Measurements from ENCODE around the gene CLSTN1. TPM values are rescaled to one million over a fixed set of nuclear protein-coding genes. Genes with fewer than 3 reads are reported as not detected.

Gene CLSTN1
- total RNA-seq, 1 experiment from 2014 or later: 143 TPM

DNA sequence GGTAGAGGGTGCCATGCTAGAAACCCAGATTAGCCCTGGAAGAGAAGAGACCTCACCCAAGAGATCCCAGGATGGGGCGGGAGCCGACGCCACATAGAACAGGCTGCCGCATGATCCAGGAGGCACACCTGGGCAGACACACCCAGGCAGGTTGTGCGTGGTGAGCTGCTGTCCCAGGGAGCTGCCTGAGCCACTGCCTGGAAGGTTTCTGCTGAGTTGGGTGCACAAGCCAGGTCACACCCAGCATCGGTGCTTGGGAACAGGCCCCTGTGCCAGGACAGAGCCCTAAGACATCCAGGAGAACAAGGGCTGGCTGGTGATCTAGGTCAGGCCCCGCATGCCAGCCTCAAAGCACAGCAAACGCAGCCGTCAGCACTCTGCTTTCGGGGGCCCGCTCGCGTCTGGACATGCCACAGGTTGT is 46.1 kb upstream of the CLSTN1 start:
- DNase-seq (ENCODE audit: low read depth, low spot score): no peak
- no peak for ATAC-seq
- no peaks in the 10 kb centered on the region for H3K9me3 ChIP-seq (ENCODE audit: control insufficient read depth, insufficient read depth, low read depth, low read length)
- intact Hi-C loops (cut with micrococcal nuclease; ENCODE audit: unreplicated experiment) (loop anchor here (5.0 kb wide), 1 partner anchor 243 kb away; no protein-coding TSS in a partner anchor), in situ Hi-C loops (cut with HindIII; ENCODE audit: low pct_unique_long_range_greater_than_20kb, low sequenced_read_pairs) (no loop called here)
- no peak for TF ChIP-seq TCF7L2 (IDR thresholded peaks at IDR 0.05; ENCODE audit: low read depth, low read length)
- TF ChIP-seq POLR2AphosphoS5 (IDR thresholded peaks at IDR 0.05; ENCODE audit: low read depth, low read length): no peak
- TF ChIP-seq, protein P1, sequence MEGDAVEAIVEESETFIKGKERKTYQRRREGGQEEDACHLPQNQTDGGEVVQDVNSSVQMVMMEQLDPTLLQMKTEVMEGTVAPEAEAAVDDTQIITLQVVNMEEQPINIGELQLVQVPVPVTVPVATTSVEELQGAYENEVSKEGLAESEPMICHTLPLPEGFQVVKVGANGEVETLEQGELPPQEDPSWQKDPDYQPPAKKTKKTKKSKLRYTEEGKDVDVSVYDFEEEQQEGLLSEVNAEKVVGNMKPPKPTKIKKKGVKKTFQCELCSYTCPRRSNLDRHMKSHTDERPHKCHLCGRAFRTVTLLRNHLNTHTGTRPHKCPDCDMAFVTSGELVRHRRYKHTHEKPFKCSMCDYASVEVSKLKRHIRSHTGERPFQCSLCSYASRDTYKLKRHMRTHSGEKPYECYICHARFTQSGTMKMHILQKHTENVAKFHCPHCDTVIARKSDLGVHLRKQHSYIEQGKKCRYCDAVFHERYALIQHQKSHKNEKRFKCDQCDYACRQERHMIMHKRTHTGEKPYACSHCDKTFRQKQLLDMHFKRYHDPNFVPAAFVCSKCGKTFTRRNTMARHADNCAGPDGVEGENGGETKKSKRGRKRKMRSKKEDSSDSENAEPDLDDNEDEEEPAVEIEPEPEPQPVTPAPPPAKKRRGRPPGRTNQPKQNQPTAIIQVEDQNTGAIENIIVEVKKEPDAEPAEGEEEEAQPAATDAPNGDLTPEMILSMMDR (IDR thresholded peaks at IDR 0.05): no peak
- TF ChIP-seq, protein P2, sequence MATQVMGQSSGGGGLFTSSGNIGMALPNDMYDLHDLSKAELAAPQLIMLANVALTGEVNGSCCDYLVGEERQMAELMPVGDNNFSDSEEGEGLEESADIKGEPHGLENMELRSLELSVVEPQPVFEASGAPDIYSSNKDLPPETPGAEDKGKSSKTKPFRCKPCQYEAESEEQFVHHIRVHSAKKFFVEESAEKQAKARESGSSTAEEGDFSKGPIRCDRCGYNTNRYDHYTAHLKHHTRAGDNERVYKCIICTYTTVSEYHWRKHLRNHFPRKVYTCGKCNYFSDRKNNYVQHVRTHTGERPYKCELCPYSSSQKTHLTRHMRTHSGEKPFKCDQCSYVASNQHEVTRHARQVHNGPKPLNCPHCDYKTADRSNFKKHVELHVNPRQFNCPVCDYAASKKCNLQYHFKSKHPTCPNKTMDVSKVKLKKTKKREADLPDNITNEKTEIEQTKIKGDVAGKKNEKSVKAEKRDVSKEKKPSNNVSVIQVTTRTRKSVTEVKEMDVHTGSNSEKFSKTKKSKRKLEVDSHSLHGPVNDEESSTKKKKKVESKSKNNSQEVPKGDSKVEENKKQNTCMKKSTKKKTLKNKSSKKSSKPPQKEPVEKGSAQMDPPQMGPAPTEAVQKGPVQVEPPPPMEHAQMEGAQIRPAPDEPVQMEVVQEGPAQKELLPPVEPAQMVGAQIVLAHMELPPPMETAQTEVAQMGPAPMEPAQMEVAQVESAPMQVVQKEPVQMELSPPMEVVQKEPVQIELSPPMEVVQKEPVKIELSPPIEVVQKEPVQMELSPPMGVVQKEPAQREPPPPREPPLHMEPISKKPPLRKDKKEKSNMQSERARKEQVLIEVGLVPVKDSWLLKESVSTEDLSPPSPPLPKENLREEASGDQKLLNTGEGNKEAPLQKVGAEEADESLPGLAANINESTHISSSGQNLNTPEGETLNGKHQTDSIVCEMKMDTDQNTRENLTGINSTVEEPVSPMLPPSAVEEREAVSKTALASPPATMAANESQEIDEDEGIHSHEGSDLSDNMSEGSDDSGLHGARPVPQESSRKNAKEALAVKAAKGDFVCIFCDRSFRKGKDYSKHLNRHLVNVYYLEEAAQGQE (IDR thresholded peaks at IDR 0.05; ENCODE audit: insufficient read depth in 1 of 2, low read depth in 2 of 2, low read length in 1 of 2): no peak
- no peak for TF ChIP-seq SIN3A (IDR thresholded peaks at IDR 0.05; ENCODE audit: borderline replicate concordance, insufficient read depth, low read depth, low read length)
- no peaks in the 10 kb centered on the region for H3K4me1 ChIP-seq (ENCODE audit: control insufficient read depth, insufficient read depth, low read length)
- no peaks in the 10 kb centered on the region for H3K36me3 ChIP-seq (ENCODE audit: control insufficient read depth, insufficient read depth, low read length)
- H3K27me3 ChIP-seq (ENCODE audit: control insufficient read depth, insufficient read depth, low read length): no peaks in the 10 kb centered on the region
- H3K4me3 ChIP-seq (ENCODE audit: low read depth in 2 of 2, low read length in 2 of 2): no peak overlapping the region
- H3K27ac ChIP-seq (ENCODE audit: low read length): no peak overlapping the region
- ChIA-PET POLR2A (no interaction called here), CTCF (interaction anchor here (0.5 to 2.0 kb wide), 2 partner anchors 85 to 195 kb away, joined by 9 to 17 read pairs; no protein-coding TSS in a partner anchor)
- BruUV-seq (replicated peaks): no TSS peak

DNA sequence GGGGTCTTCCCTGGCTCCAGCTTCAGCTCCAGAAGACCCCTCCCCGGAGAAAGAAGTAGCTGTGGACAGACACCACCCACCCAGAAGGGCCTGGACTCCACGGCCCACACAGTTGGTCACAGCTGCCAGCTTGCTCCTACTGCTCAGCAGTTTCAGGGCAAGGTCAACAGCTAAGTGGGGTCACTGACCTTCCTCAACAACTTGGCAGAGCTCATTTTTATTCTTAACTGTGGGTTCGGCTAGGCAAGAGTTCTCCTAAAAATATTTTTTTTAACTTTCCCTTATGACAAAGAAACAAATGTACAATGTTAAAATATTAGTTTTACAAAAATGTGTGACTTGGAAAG is 44.5 kb upstream of the CLSTN1 start:
- in situ Hi-C loops (cut with HindIII; ENCODE audit: low pct_unique_long_range_greater_than_20kb, low sequenced_read_pairs) (no loop called here), intact Hi-C loops (cut with micrococcal nuclease; ENCODE audit: unreplicated experiment) (loop anchor here (5.0 kb wide), 1 partner anchor 241 kb away; no protein-coding TSS in a partner anchor)
- ChIA-PET CTCF (interaction anchor here (0.5 to 2.0 kb wide), 5 partner anchors 9 to 117 kb away, joined by 3 to 17 read pairs (median 7); no protein-coding TSS in a partner anchor), POLR2A (interaction anchor here (0.6 kb wide), 1 partner anchor 141 kb away, joined by 3 read pairs; no protein-coding TSS in a partner anchor)
- DNase-seq (ENCODE audit: low read depth, low spot score) (no peak), ATAC-seq (no peak)
- no TSS peak for BruUV-seq (replicated peaks)
- TF ChIP-seq, protein P2 (IDR thresholded peaks at IDR 0.05; ENCODE audit: insufficient read depth in 1 of 2, low read depth in 2 of 2, low read length in 1 of 2): no peak
- TF ChIP-seq, protein P1 (IDR thresholded peaks at IDR 0.05): no peak
- no peak for TF ChIP-seq SIN3A (IDR thresholded peaks at IDR 0.05; ENCODE audit: borderline replicate concordance, insufficient read depth, low read depth, low read length)
- TF ChIP-seq TCF7L2 (IDR thresholded peaks at IDR 0.05; ENCODE audit: low read depth, low read length): no peak
- TF ChIP-seq POLR2AphosphoS5 (IDR thresholded peaks at IDR 0.05; ENCODE audit: low read depth, low read length): no peak
- no peaks in the 10 kb centered on the region for H3K36me3 ChIP-seq (ENCODE audit: control insufficient read depth, insufficient read depth, low read length)
- H3K27me3 ChIP-seq (ENCODE audit: control insufficient read depth, insufficient read depth, low read length): no peaks in the 10 kb centered on the region
- no peaks in the 10 kb centered on the region for H3K9me3 ChIP-seq (ENCODE audit: control insufficient read depth, insufficient read depth, low read depth, low read length)
- H3K4me3 ChIP-seq (ENCODE audit: low read depth in 2 of 2, low read length in 2 of 2): no peak overlapping the region
- H3K27ac ChIP-seq (ENCODE audit: low read length): no peak overlapping the region
- H3K4me1 ChIP-seq (ENCODE audit: control insufficient read depth, insufficient read depth, low read length): no peaks in the 10 kb centered on the region
